Tibial nerve (tissue), 4 donors: ENCODE measurements around the gene SERP1.

Source experiments
- EP300 ChIP-seq, 2 donors: sonication (generic); formaldehyde crosslinking; IDR thresholded peaks; one replicate each; pipeline ENCODE4 v1.6.1; 2017; ENCODE audit warnings: antibody characterized with exemption in 2 of 2, mild to moderate bottlenecking in 1 of 2
- TF ChIP-seq, protein P1 (sequence below), 5 experiments: fragments of 200-600 bp in 3 of 5; fragments of 450-650 bp in 2 of 5; sonication (generic) in 3 of 5; IDR thresholded peaks; one replicate each; pipeline ENCODE4 v1.5.1; 2016 to 2019; ENCODE audit warnings: antibody characterized with exemption in 5 of 5, mild to moderate bottlenecking in 3 of 5, moderate library complexity in 2 of 5

DNA sequence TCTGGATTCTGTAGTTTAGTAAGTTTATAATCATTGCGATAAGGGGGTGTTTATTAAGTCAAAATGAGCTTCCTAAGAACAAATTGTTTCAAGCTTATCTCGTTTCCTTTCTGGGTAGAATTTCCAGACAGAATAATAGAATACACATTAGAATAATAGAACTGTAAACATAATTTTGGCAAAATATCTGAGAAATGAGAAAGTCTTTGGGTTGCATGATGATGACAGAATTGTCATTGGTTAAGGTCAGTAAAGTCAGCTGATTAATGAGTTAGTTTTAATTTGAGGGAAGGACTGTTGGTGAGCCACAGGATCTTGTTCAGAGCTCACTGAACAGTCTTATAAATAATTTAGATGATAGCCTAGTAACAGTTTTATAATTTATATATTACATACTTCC lies 10.5 kb upstream of the SERP1 start:
- TF ChIP-seq EP300 (IDR thresholded peaks at IDR 0.05): no peak
- TF ChIP-seq, protein P1, sequence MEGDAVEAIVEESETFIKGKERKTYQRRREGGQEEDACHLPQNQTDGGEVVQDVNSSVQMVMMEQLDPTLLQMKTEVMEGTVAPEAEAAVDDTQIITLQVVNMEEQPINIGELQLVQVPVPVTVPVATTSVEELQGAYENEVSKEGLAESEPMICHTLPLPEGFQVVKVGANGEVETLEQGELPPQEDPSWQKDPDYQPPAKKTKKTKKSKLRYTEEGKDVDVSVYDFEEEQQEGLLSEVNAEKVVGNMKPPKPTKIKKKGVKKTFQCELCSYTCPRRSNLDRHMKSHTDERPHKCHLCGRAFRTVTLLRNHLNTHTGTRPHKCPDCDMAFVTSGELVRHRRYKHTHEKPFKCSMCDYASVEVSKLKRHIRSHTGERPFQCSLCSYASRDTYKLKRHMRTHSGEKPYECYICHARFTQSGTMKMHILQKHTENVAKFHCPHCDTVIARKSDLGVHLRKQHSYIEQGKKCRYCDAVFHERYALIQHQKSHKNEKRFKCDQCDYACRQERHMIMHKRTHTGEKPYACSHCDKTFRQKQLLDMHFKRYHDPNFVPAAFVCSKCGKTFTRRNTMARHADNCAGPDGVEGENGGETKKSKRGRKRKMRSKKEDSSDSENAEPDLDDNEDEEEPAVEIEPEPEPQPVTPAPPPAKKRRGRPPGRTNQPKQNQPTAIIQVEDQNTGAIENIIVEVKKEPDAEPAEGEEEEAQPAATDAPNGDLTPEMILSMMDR (IDR thresholded peaks at IDR 0.05): no peak
